ENCODE measurements around the gene CPB2.

DNA sequence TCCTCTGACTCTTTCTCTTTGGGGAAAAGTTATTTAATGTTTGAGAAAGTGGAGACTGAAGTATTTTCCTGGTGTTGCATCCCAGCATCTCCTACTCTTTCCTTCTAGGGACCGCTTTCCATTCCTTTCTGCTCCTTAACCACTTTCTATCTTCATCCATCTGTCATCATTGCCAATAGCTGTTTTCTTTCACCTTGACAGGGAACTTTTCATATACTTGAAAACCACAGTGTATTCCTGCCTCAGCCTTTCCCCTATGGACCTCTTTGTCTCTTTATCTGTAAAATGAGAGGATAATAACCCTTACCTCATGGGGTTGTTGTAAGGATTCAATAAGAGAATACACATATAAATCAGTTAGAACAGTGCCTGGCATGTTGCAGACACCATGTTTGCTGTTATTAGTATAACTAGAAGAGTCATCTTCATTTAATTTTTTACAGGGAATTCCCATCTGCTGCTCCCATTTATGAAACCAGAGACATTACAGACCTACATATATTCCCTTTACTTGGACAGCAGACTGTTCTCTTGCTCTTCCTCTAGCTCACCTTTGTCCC is 45.4 kb upstream of the CPB2 start:
- TF ChIP-seq TAF1 (conservative IDR thresholded peaks at IDR 0.05) (no peak), ZBTB33 (IDR thresholded peaks at IDR 0.05) (no peak), MAX (IDR thresholded peaks at IDR 0.05) (no peak), HNF4A (conservative IDR thresholded peaks at IDR 0.05) (no peak), EGR1 (IDR thresholded peaks at IDR 0.05; ENCODE audit: low read depth in 2 of 2) (no peak), SP1 (IDR thresholded peaks at IDR 0.05) (no peak)
- TF ChIP-seq, protein P1, sequence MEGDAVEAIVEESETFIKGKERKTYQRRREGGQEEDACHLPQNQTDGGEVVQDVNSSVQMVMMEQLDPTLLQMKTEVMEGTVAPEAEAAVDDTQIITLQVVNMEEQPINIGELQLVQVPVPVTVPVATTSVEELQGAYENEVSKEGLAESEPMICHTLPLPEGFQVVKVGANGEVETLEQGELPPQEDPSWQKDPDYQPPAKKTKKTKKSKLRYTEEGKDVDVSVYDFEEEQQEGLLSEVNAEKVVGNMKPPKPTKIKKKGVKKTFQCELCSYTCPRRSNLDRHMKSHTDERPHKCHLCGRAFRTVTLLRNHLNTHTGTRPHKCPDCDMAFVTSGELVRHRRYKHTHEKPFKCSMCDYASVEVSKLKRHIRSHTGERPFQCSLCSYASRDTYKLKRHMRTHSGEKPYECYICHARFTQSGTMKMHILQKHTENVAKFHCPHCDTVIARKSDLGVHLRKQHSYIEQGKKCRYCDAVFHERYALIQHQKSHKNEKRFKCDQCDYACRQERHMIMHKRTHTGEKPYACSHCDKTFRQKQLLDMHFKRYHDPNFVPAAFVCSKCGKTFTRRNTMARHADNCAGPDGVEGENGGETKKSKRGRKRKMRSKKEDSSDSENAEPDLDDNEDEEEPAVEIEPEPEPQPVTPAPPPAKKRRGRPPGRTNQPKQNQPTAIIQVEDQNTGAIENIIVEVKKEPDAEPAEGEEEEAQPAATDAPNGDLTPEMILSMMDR (IDR thresholded peaks at IDR 0.05; ENCODE audit: low read depth, low read length, missing input control): no peak

All from liver (tissue), 3 donors.